Stimulated activated CD8-positive, alpha-beta memory T cell treated with anti-CD3 and anti-CD28 coated beads, Interleukin-12 subunit alpha, Interleukin-12 subunit beta, amount 100 ng/mL, for 24 hours (primary cell): Measurements from ENCODE around the gene CD99.
"Not testable (repeated sequence)": the region's sequence is repeated elsewhere in the genome, so short reads cannot be mapped to it uniquely, and the experiment has no call there.

Experiments
- DNase-seq: peaks from one replicate; pipeline ENCODE4 v3.0.0-alpha.2; 2020; ENCODE audit errors: extremely low read depth

CD99 gene

GRCh38 chrX:2675657-2676200 lies 15.4 kb upstream of the CD99 start:
- not testable (repeated sequence) for DNase-seq

- DNase-seq, result no peak
Observed at GRCh38 chrX:2676794-2677675, 14.1 kb upstream of the CD99 start.

GRCh38 chrX:2677764-2678163 lies 13.3 kb upstream of the CD99 start:
- DNase-seq, result no peak

GRCh38 chrX:2678583-2678982 lies 12.5 kb upstream of the CD99 start:
- DNase-seq, result no peak

- no peak for DNase-seq
Observed at GRCh38 chrX:2679534-2680485, 11.3 kb upstream of the CD99 start.

GRCh38 chrX:2680486-2681348 lies 10.4 kb upstream of the CD99 start:
- DNase-seq, result no peak

GRCh38 chrX:2682565-2683177 lies 8.4 kb upstream of the CD99 start:
- DNase-seq, result no peak

GRCh38 chrX:2684256-2684655 lies 6.8 kb upstream of the CD99 start:
- DNase-seq, result no peak

- no peak for DNase-seq
Observed at GRCh38 chrX:2685886-2686285, 5.2 kb upstream of the CD99 start.

- no peak for DNase-seq
Observed at GRCh38 chrX:2689773-2690666, 1.1 kb upstream of the CD99 start.

GRCh38 chrX:2691543-2692220 lies 587 bp downstream of the CD99 start:
- no peak for DNase-seq

- DNase-seq, result no peak
Observed at GRCh38 chrX:2692221-2693112, 1.4 kb downstream of the CD99 start.

GRCh38 chrX:2693113-2694002 lies 2.3 kb downstream of the CD99 start:
- no peak for DNase-seq

- no peak for DNase-seq
Observed at GRCh38 chrX:2694914-2695267, 3.8 kb downstream of the CD99 start.

- no peak for DNase-seq
Observed at GRCh38 chrX:2696698-2697215, 5.7 kb downstream of the CD99 start.

- DNase-seq, result no peak
Observed at GRCh38 chrX:2697306-2697705, 6.2 kb downstream of the CD99 start.

GRCh38 chrX:2697741-2698299 lies 6.7 kb downstream of the CD99 start:
- no peak for DNase-seq
